Liver (tissue), 3 donors: Measurements from ENCODE around the gene PHF20.

Source experiments
- CTCF ChIP-seq: fragments of 150-350 bp; IDR thresholded peaks from 2 replicates; pipeline ENCODE4 v1.5.1; 2017; ENCODE audit warnings: improper control_type of control experiment, low read depth, low read length; ENCODE audit not compliant: missing input control
- EGR1 ChIP-seq, 2 donors: IDR thresholded peaks; 2 replicates each; pipeline ENCODE4 v1.6.1; 2016 to 2018; ENCODE audit warnings: antibody characterized with exemption in 2 of 2, low read depth in 2 of 2
- FOXA1 ChIP-seq: IDR thresholded peaks from 2 replicates; pipeline ENCODE4 v1.6.1; 2016; ENCODE audit warnings: antibody characterized with exemption
- GABPA ChIP-seq, 2 donors: IDR thresholded peaks in 1 of 2; conservative IDR thresholded peaks in 1 of 2; 2 replicates each; pipeline ENCODE4 v1.6.1; 2016; ENCODE audit warnings: antibody characterized with exemption in 2 of 2, mild to moderate bottlenecking in 1 of 2, moderate library complexity in 1 of 2
- HNF4A ChIP-seq, 2 donors: conservative IDR thresholded peaks; 2 replicates each; pipeline ENCODE4 v1.6.1; 2016; ENCODE audit warnings: antibody characterized with exemption in 2 of 2, mild to moderate bottlenecking in 2 of 2
- JUND ChIP-seq, 2 donors: IDR thresholded peaks; 2 replicates each; pipeline ENCODE4 v1.6.1; 2016; ENCODE audit warnings: antibody characterized with exemption in 2 of 2
- MAX ChIP-seq: IDR thresholded peaks from 2 replicates; pipeline ENCODE4 v1.6.1; 2016; ENCODE audit warnings: antibody characterized with exemption
- RAD21 ChIP-seq, 2 donors: IDR thresholded peaks; 2 replicates each; pipeline ENCODE4 v1.6.1; 2016; ENCODE audit warnings: antibody characterized with exemption in 2 of 2, mild to moderate bottlenecking in 2 of 2
- REST ChIP-seq: IDR thresholded peaks from 2 replicates; pipeline ENCODE4 v1.6.1; 2016; ENCODE audit warnings: antibody characterized with exemption, mild to moderate bottlenecking
- SP1 ChIP-seq: IDR thresholded peaks from 2 replicates; pipeline ENCODE4 v1.6.1; 2018; ENCODE audit warnings: antibody characterized with exemption, mild to moderate bottlenecking
- TAF1 ChIP-seq: conservative IDR thresholded peaks from 2 replicates; pipeline ENCODE4 v1.6.1; 2016; ENCODE audit warnings: antibody characterized with exemption, mild to moderate bottlenecking
- YY1 ChIP-seq: IDR thresholded peaks from 2 replicates; pipeline ENCODE4 v1.6.1; 2016; ENCODE audit warnings: antibody characterized with exemption, mild to moderate bottlenecking
- TF ChIP-seq, protein P1 (sequence below): IDR thresholded peaks from 2 replicates; pipeline ENCODE4 v1.6.1; 2016; ENCODE audit warnings: antibody characterized with exemption
- TF ChIP-seq, protein P2 (sequence below): IDR thresholded peaks from 2 replicates; pipeline ENCODE4 v1.6.1; 2016; ENCODE audit warnings: antibody characterized with exemption
- donor health status: healthy.
- donor health status: healthy.

- TF ChIP-seq, protein P1, sequence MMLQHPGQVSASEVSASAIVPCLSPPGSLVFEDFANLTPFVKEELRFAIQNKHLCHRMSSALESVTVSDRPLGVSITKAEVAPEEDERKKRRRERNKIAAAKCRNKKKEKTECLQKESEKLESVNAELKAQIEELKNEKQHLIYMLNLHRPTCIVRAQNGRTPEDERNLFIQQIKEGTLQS: no peak
- TF ChIP-seq CTCF (no peak), TAF1 (no peak), GABPA (IDR thresholded peaks at IDR 0.05 in 1 of 2, conservative IDR thresholded peaks at IDR 0.05 in 1 of 2) (no peak), FOXA1 (no peak), REST (no peak), MAX (no peak), JUND (IDR thresholded peaks at IDR 0.05) (no peak), HNF4A (conservative IDR thresholded peaks at IDR 0.05) (no peak), EGR1 (IDR thresholded peaks at IDR 0.05; ENCODE audit: low read depth in 2 of 2) (no peak), YY1 (no peak), SP1 (no peak), RAD21 (IDR thresholded peaks at IDR 0.05) (no peak)
- TF ChIP-seq, protein P2, sequence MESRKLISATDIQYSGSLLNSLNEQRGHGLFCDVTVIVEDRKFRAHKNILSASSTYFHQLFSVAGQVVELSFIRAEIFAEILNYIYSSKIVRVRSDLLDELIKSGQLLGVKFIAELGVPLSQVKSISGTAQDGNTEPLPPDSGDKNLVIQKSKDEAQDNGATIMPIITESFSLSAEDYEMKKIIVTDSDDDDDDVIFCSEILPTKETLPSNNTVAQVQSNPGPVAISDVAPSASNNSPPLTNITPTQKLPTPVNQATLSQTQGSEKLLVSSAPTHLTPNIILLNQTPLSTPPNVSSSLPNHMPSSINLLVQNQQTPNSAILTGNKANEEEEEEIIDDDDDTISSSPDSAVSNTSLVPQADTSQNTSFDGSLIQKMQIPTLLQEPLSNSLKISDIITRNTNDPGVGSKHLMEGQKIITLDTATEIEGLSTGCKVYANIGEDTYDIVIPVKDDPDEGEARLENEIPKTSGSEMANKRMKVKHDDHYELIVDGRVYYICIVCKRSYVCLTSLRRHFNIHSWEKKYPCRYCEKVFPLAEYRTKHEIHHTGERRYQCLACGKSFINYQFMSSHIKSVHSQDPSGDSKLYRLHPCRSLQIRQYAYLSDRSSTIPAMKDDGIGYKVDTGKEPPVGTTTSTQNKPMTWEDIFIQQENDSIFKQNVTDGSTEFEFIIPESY: no peak
Observed at GRCh38 chr20:35903843-35904242, 132.0 kb downstream of the PHF20 start.
